Upper lobe of left lung (tissue), 4 donors: ENCODE results near the gene FOLR3.

Experiments
- CTCF ChIP-seq, 6 experiments: fragments of 450-650 bp in 4 of 6; fragments of 200-600 bp in 2 of 6; sonication (generic) in 2 of 6; IDR thresholded peaks; one replicate each; pipeline ENCODE4 v1.5.1; 2016 to 2019; ENCODE audit warnings: antibody characterized with exemption in 6 of 6
- EP300 ChIP-seq, 4 donors: sonication (generic); formaldehyde crosslinking; IDR thresholded peaks; one replicate each; pipeline ENCODE4 v1.5.1; 2017; ENCODE audit warnings: antibody characterized with exemption in 4 of 4, control low read depth in 2 of 4
- POLR2A ChIP-seq, 4 donors: fragments of 450-650 bp; IDR thresholded peaks; one replicate each; pipeline ENCODE4 v1.5.1; 2016 to 2017; ENCODE audit warnings: antibody characterized with exemption in 4 of 4, mild to moderate bottlenecking in 2 of 4
- POLR2AphosphoS5 ChIP-seq, 2 donors: sonication (generic); formaldehyde crosslinking; IDR thresholded peaks; one replicate each; pipeline ENCODE4 v1.5.1; 2017; ENCODE audit warnings: antibody characterized with exemption in 2 of 2

- TF ChIP-seq POLR2A (IDR thresholded peaks at IDR 0.05) (no peak), CTCF (IDR thresholded peaks at IDR 0.05) (no peak), POLR2AphosphoS5 (IDR thresholded peaks at IDR 0.05) (no peak), EP300 (IDR thresholded peaks at IDR 0.05) (peak in 1 of 4 donors; percentile 15)
Observed at GRCh38 chr11:72132646-72133045, 2.9 kb upstream of the FOLR3 start.
